H9 (cell line): ENCODE results near the gene STK32B. TPM values are rescaled to one million over a fixed set of nuclear protein-coding genes. Genes with fewer than 3 reads are reported as not detected.

Source experiments
- DNase-seq: peaks from one replicate; pipeline ENCODE4 v3.0.0-alpha.2; 2017
- H2AFZ ChIP-seq: one replicate; pipeline ENCODE4 v1.6.1; 2013; ENCODE audit warnings: mild to moderate bottlenecking, low read length, control low read depth, moderate library complexity
- H2AK5ac ChIP-seq: 2 replicates; pipeline ENCODE4 v1.6.1; 2013; ENCODE audit warnings: low read length, control low read depth, mixed read lengths; ENCODE audit not compliant: insufficient read length
- H2BK120ac ChIP-seq: one replicate; pipeline ENCODE4 v1.6.1; 2013; ENCODE audit warnings: low read depth, mild to moderate bottlenecking, low read length, control low read depth, inconsistent platforms; ENCODE audit not compliant: poor library complexity, severe bottlenecking
- H2BK12ac ChIP-seq: 2 replicates; pipeline ENCODE4 v1.6.1; 2013; ENCODE audit warnings: low read length, control low read depth, mixed read lengths, low read depth; ENCODE audit not compliant: insufficient read length
- H2BK15ac ChIP-seq: 2 replicates; pipeline ENCODE4 v1.6.1; 2013; ENCODE audit warnings: low read depth, low read length, control low read depth
- H2BK20ac ChIP-seq: one replicate; pipeline ENCODE4 v1.6.1; 2013; ENCODE audit warnings: low read depth, mild to moderate bottlenecking, low read length, control low read depth, inconsistent platforms; ENCODE audit not compliant: poor library complexity, severe bottlenecking
- H2BK5ac ChIP-seq: 2 replicates; pipeline ENCODE4 v1.6.1; 2013; ENCODE audit warnings: low read length, control low read depth, mixed read lengths; ENCODE audit not compliant: insufficient read length
- H3K14ac ChIP-seq: 2 replicates; pipeline ENCODE4 v1.6.1; 2013; ENCODE audit warnings: low read length, control low read depth; ENCODE audit not compliant: insufficient read depth
- H3K18ac ChIP-seq: 2 replicates; pipeline ENCODE4 v1.6.1; 2013; ENCODE audit warnings: low read depth, mild to moderate bottlenecking, mixed read lengths, low read length, control low read depth; ENCODE audit not compliant: insufficient read length
- H3K23ac ChIP-seq: 2 replicates; pipeline ENCODE4 v1.6.1; 2013; ENCODE audit warnings: low read length, control low read depth, mixed read lengths, low read depth; ENCODE audit not compliant: insufficient read length
- H3K23me2 ChIP-seq: 2 replicates; pipeline ENCODE4 v1.6.1; 2013; ENCODE audit warnings: low read depth, mild to moderate bottlenecking, mixed read lengths, low read length, control low read depth; ENCODE audit not compliant: insufficient read length, poor library complexity, severe bottlenecking
- H3K27ac ChIP-seq: 2 replicates; pipeline ENCODE4 v1.5.1; 2013; ENCODE audit warnings: low read length, control low read depth, mixed read lengths, low read depth; ENCODE audit not compliant: insufficient read length
- H3K27me3 ChIP-seq: 2 replicates; pipeline ENCODE4 v1.6.1; 2013; ENCODE audit warnings: low read length, control low read depth, inconsistent platforms; ENCODE audit not compliant: insufficient read depth
- H3K4ac ChIP-seq: 2 replicates; pipeline ENCODE4 v1.6.1; 2013; ENCODE audit warnings: low read depth, mild to moderate bottlenecking, control low read depth, inconsistent platforms, low read length, moderate library complexity
- H3K4me1 ChIP-seq: 2 replicates; pipeline ENCODE4 v1.6.1; 2013; ENCODE audit warnings: low read length, control low read depth, inconsistent platforms; ENCODE audit not compliant: insufficient read depth
- H3K4me2 ChIP-seq: 2 replicates; pipeline ENCODE4 v1.6.1; 2013; ENCODE audit warnings: low read length, control low read depth, mixed read lengths; ENCODE audit not compliant: insufficient read length, insufficient read depth
- H3K56ac ChIP-seq: 2 replicates; pipeline ENCODE4 v1.6.1; 2013; ENCODE audit warnings: low read depth, mild to moderate bottlenecking, mixed read lengths, low read length, control low read depth; ENCODE audit not compliant: insufficient read length
- H3K79me1 ChIP-seq: 2 replicates; pipeline ENCODE4 v1.6.1; 2013; ENCODE audit warnings: low read depth, mild to moderate bottlenecking, moderate library complexity, low read length, control low read depth, inconsistent platforms; ENCODE audit not compliant: insufficient read depth, poor library complexity, severe bottlenecking
- H3K79me2 ChIP-seq: 2 replicates; pipeline ENCODE4 v1.6.1; 2013; ENCODE audit warnings: low read length, control low read depth, inconsistent platforms; ENCODE audit not compliant: insufficient read depth
- H3K9ac ChIP-seq: 2 replicates; pipeline ENCODE4 v1.6.1; 2013; ENCODE audit warnings: low read length, control low read depth, mixed read lengths; ENCODE audit not compliant: insufficient read length; ENCODE audit errors: extremely low read depth
- H3K9me3 ChIP-seq: one replicate; pipeline ENCODE4 v1.6.1; 2013; ENCODE audit warnings: low read depth, low read length, inconsistent platforms; ENCODE audit not compliant: control insufficient read depth
- H3T11ph ChIP-seq: one replicate; pipeline ENCODE4 v1.6.1; 2013; ENCODE audit warnings: mild to moderate bottlenecking, low read length, control low read depth, inconsistent platforms
- H4K20me1 ChIP-seq: one replicate; pipeline ENCODE4 v1.6.1; 2013; ENCODE audit not compliant: control insufficient read depth, insufficient read length, insufficient read depth
- H4K5ac ChIP-seq: 2 replicates; pipeline ENCODE4 v1.6.1; 2013; ENCODE audit warnings: low read depth, mild to moderate bottlenecking, mixed read lengths, low read length, control low read depth; ENCODE audit not compliant: insufficient read length
- H4K8ac ChIP-seq: replicated peaks from 2 replicates; pipeline ENCODE4 v1.6.1; 2013; ENCODE audit warnings: low read length, control low read depth, mixed read lengths, low read depth; ENCODE audit not compliant: insufficient read length
- H4K91ac ChIP-seq: 2 replicates; pipeline ENCODE4 v1.6.1; 2013; ENCODE audit warnings: low read depth, mild to moderate bottlenecking, moderate library complexity, mixed read lengths, low read length, control low read depth; ENCODE audit not compliant: insufficient read length
- H3K27ac Mint-ChIP-seq, 3 experiments: 2 replicates in 2 of 3; 3 replicates in 1 of 3; pipeline ENCODE4 v1.8.0; 2020 to 2021; ENCODE audit warnings: mixed read lengths in 3 of 3, mild to moderate bottlenecking in 1 of 3, moderate library complexity in 1 of 3
- H3K27me3 Mint-ChIP-seq: 2 replicates; pipeline ENCODE4 v1.8.0; 2021; ENCODE audit warnings: low read depth, mild to moderate bottlenecking, moderate library complexity, mixed read lengths
- H3K36me3 Mint-ChIP-seq, 3 experiments: 2 replicates in 2 of 3; 3 replicates in 1 of 3; pipeline ENCODE4 v1.8.0; 2020 to 2021; ENCODE audit warnings: low read depth in 3 of 3, mixed read lengths in 3 of 3; ENCODE audit not compliant: insufficient read depth in 1 of 3
- H3K4me1 Mint-ChIP-seq, 2 experiments: 2 replicates each; pipeline ENCODE4 v1.8.0; 2020; ENCODE audit warnings: mixed read lengths in 2 of 2
- H3K4me3 Mint-ChIP-seq, 2 experiments: 2 replicates in 1 of 2; 3 replicates in 1 of 2; pipeline ENCODE4 v1.8.0; 2020 to 2021; ENCODE audit warnings: mild to moderate bottlenecking in 2 of 2, mixed read lengths in 2 of 2, moderate library complexity in 1 of 2
- H3K9me3 Mint-ChIP-seq, 2 experiments: 2 replicates in 1 of 2; 3 replicates in 1 of 2; pipeline ENCODE4 v1.8.0; 2020; ENCODE audit warnings: mild to moderate bottlenecking in 2 of 2, mixed read lengths in 2 of 2, moderate library complexity in 1 of 2
- CTCF ChIP-seq: fragments of 200-600 bp; sonication (generic); conservative IDR thresholded peaks from 3 replicates; pipeline ENCODE4 v1.8.0; 2021; ENCODE audit warnings: antibody characterized with exemption, mild to moderate bottlenecking
- WGBS: extraction: QIAGEN DNeasy Blood & Tissue Kit; methylation state at CpG from one replicate; pipeline ENCODE4 v1.1.7; 2013; ENCODE audit warnings: missing lambda C conversion rate, low lambda C conversion rate, mixed read lengths; ENCODE audit not compliant: insufficient read length; ENCODE audit errors: extremely low coverage; 5-methylcytosine and 5-hydroxymethylcytosine counted together
- total RNA-seq: library from RNA; stranded (reverse); gene quantifications from 2 replicates; pipeline ENCODE4 v1.2.1, GENCODE V29; 2021

STK32B gene
- total RNA-seq, 1 experiment from 2014 or later = 1.0 TPM

GRCh38 chr4:5370286-5370685 is 319.0 kb downstream of the STK32B start:
- H3K27ac Mint-ChIP-seq = no peak overlapping the region

More at GRCh38 chr4:5370286-5370685, 319.0 kb downstream of the STK32B start:
- H3K79me2 ChIP-seq = no peaks in the 10 kb centered on the region
- H2BK120ac ChIP-seq = no peak overlapping the region
- peaks cover 0 to 4% (median 0%) of the 10 kb centered on the region in 3 experiments; a peak in 2 of 7 replicates for H3K36me3 Mint-ChIP-seq
- DNase-seq = no peak
- no peak overlapping the region for H4K91ac ChIP-seq
- no peaks in the 10 kb centered on the region for H3K23me2 ChIP-seq
- no peak overlapping the region for H3K18ac ChIP-seq
- H3T11ph ChIP-seq = no peak overlapping the region
- H3K9me3 Mint-ChIP-seq = peaks cover 5 to 7% of the 10 kb centered on the region in 2 experiments; a peak in 3 of 5 replicates
- H4K20me1 ChIP-seq = no peaks in the 10 kb centered on the region
- H3K9ac ChIP-seq = no peak overlapping the region
- H3K4me1 ChIP-seq = no peaks in the 10 kb centered on the region
- H4K5ac ChIP-seq = no peak overlapping the region
- H3K27me3 ChIP-seq = no peaks in the 10 kb centered on the region
- H3K27me3 Mint-ChIP-seq = peaks cover 5% of the 10 kb centered on the region
- H3K4me1 Mint-ChIP-seq = peaks cover 8% of the 10 kb centered on the region in 2 experiments; a peak in 3 of 4 replicates
- no peak overlapping the region for H2BK15ac ChIP-seq
- H2AK5ac ChIP-seq = no peak overlapping the region
- H3K14ac ChIP-seq = no peak overlapping the region
- H2AFZ ChIP-seq = no peak overlapping the region
- H3K4me3 Mint-ChIP-seq = no peak overlapping the region
- no peak overlapping the region for H2BK12ac ChIP-seq
- no peak overlapping the region for H3K4me2 ChIP-seq
- no CpG with 5 or more reads among the region's 2 CpGs for WGBS
- H4K8ac ChIP-seq = no peak overlapping the region
- no peak overlapping the region for H3K56ac ChIP-seq
- H3K4ac ChIP-seq = no peak overlapping the region
- H3K79me1 ChIP-seq = no peaks in the 10 kb centered on the region
- no peak overlapping the region for H3K27ac ChIP-seq
- no peak overlapping the region for H2BK20ac ChIP-seq
- no peak for TF ChIP-seq CTCF
- no peaks in the 10 kb centered on the region for H3K9me3 ChIP-seq
- H3K23ac ChIP-seq = no peak overlapping the region
- H2BK5ac ChIP-seq = no peak overlapping the region
